ENCODE results near the gene MSRB3.
"Not testable (repeated sequence)": the region's sequence is repeated elsewhere in the genome, so short reads cannot be mapped to it uniquely, and the experiment has no call there.

Gene MSRB3

DNA sequence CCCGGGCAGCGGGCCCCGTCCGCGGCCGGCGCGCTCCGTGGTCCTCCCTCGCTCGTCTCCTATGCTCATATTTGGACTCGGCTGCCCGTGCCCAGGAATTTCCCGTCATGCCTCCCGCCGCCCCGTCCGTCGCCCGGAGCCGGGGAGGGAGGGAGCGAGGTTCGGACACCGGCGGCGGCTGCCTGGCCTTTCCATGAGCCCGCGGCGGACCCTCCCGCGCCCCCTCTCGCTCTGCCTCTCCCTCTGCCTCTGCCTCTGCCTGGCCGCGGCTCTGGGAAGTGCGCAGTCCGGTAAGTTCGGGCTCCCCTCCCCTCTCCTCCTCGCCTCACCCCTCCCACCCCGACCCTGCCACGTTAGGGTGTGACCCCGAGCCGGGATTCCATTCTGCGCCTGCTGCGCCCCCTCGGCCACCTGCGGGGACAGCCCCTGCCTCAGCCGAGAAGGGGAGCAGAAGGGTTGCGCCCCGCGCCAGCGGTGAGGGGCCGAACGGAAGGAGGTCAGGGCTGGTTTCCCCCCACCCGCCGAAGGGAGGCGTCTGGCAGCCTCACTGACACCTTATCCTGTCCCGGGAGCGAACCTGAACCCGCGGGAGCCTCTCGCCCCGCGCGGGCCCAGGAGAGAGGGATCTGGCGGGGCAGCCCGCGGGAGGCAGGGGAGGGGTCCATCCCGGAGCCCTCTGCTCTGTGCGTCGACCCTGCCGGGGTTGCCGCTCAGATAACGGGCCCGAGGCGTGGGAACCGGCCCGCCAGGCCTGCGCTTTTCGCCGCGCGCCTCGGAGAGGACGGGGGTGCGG lies at the start of gene MSRB3:
MSRB3 (plus strand) TSS at position 108 of the 793 bp plus-strand sequence. CDS start 29,897 bp downstream, outside the sequence.
- DNase-seq (ENCODE audit: low read depth in 3 of 3, low spot score in 1 of 3), result peak in 1 of 3 donors; percentile 1

DNA sequence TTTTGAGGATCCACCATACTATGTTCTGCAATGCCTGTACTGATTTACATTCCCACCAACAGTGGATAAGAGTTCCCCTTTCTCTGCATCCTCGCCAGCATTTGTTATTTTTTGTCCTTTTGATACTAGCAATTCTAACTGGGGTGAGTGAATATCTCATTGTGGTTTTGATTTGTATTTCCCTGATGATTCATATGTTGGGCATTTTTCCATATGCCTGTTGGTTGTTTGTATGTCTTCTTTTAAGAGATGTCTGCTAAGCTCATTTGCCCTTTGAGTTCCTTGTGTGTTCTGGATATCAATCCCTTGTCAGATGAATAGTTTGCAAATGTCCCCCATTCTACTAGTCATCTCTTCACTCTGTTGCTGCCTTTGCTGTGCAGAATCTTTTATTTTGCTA lies 49.0 kb upstream of the MSRB3 start:
- no peak for DNase-seq (ENCODE audit: low read depth in 3 of 3, low spot score in 1 of 3)

DNA sequence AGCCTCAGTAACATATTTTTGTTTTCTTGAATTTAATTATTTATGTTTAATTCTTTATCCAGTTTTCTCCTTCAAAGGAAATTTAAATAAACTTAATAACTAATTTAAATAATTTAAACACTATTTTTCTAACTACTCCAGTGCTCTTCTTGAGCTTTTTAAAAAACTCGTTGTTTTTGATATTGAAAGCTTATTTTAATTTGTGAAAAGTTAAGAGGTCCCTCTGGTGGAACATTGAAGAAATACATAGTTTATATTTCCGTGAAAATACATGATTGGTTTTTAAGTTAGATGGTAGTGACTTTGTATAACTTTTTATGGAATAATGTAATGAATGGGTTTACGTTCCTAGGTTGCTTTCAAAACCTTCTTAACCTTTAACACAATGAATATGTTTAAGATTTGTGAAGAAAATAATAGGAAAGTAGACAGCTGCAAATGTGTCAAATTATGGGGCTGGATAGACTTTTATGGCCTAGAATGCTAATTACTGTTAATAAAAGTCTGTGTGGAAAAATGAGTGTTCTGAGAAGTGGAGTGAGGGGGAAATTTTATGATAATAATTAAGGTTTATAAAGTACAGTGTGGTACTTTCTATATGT lies 45.9 kb upstream of the MSRB3 start:
- no peak for DNase-seq (ENCODE audit: low read depth in 3 of 3, low spot score in 1 of 3)

DNA sequence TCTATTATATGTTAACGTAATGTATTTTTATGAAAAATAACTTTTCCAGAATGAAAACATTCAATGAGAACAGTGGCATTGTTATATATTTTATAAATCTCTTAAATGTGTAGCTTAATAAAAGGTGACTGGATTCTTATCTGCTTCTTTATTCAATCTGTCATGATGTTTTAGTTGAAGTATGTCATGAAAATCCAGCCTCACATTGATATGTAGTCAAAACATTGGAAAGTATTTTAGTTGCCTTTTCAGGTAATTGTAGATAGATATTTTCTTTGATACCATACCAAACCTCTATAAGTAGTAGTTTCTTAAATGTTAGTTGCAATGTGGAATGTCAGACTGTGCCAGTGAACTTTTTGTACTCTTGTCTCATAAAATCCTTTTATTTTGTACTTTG lies 41.3 kb upstream of the MSRB3 start:
- DNase-seq (ENCODE audit: low read depth in 3 of 3, low spot score in 1 of 3), result no peak

DNA sequence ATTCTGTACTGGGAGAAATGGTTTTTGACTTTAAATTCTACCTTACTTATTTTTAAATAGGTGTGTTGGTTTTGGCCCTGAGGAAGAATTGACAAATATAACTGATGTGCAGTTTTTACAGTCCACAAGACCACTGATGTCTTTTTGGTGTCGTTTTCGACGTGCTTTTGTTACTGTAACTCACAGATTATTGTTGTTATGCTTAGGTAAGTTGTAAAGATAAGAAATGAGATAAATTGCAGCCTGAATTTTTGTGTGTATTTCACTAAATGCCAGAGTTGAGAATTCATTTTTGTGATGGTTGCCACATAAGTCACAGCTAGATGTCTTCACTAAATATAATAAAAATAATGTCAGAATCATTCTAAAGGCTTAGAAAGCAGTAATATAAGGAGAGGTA lies 39.9 kb upstream of the MSRB3 start:
- DNase-seq (ENCODE audit: low read depth in 3 of 3, low spot score in 1 of 3), result no peak

DNA sequence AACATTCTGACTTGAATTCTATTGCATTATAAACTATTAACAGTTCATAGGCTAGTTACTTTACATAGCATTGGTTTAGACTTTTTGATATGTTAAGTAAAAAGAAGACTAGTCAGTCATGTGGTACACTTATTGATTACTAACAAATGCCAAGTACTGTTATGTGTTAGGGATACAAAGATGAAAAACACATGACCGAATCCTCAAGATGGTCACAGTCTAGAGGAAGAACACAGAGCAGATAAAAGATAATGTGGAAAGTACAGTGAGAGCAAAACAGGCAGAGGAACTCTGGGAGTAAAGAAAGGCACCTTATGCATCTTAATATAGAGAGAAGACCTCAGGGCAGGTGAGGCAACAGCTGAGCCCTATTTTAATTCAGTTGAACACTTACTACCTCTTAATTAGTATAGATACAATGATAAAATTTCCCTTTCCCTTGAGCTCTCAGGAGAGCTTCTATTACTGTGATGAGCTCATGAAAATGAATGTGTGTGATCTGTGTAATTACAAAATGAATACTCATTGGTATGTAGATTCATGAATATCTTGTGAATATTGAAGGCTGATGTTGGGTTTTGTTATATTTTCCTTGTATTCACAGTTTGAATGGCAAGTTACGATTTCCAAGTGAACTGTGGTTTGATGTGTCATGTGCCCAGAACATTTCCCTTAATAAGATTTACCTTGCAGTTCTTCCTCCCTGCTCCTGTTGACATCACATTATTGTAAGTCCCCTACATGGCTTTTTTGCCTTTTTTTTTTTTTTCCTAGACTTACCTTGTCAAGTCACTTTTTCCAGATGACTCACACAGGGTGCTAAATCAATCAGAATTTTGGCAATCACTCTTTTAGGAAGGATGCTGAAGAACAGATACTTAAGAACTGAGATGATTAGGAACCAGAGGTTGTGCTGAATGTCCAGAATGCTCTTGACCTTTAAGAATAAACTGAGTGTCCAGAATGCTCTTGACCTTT lies 29.5 kb upstream of the MSRB3 start:
- DNase-seq (ENCODE audit: low read depth in 3 of 3, low spot score in 1 of 3), result no peak

DNA sequence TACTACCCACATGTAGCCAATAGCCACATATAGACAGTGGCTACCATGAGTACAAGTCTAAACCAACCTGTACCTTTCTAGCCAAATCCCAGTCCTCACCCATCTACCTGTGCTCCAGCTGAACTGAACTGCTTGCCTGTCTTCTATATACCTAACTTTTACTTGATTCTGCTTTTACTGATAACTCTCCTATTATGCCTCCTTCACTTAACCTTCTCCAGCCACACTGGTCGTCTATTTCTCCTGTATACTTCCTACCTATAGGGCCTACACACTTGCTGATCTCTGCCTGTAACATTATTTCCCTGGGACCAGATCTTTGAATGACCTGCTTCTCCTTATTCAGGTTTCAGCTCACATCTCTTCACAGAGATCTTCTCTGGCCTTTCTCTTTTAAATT lies 26.0 kb upstream of the MSRB3 start:
- DNase-seq (ENCODE audit: low read depth in 3 of 3, low spot score in 1 of 3), result no peak

DNA sequence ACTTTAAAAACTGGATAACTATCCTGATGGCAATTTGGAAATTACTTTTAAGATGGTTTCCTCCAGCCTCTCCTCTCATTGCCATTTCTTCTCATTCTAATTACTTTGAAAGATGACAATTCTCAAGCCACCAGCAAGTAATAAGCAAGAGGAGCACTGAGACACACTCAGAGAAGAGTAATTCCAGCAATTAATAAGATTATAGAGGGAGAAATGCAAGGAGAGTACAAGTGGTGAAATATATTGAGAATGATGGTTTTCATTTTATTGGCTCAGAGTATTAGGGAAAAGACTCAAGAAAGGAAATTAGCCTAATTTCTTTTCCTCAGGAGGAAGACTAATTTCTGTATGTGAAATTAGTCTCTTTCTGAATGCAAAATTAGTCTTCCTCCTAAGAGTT lies 20.5 kb upstream of the MSRB3 start:
- no peak for DNase-seq (ENCODE audit: low read depth in 3 of 3, low spot score in 1 of 3)

DNA sequence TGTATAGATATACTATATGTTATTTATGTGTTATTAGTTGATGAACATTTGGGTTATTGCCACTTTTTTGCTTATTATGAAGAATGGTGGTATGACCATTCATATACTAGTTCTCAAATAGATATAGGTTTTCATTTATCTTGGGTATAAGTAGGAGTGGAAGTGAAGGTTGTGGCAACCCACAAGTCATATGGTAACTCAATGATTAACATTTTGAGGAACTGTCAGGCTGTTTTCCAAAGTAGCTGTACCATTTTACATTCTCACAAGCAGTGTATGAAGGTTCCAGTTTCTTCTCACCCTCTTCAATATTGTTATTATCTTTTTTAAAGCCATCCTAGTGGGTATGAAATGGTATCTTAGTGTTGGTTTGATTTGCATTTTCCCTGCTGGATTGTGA lies 19.0 kb upstream of the MSRB3 start:
- no peak for DNase-seq (ENCODE audit: low read depth in 3 of 3, low spot score in 1 of 3)

DNA sequence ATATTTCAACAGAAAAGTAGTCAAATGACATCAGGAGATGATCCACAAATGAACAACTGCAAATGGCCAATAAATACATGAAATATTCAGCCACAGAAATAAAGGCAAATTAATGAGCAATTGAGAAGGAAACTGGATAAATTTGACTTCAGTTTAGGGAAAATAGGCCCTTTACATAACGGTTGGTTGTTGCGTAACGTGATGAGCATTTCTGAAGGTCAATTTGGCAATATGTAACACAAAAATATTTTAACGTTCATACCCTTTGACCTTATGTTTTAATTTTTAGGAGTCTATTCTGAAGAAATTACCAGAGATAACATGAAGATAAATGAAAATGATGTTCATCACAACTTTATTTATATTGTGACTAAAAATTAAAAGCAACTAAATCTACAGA lies 14.7 kb upstream of the MSRB3 start:
- DNase-seq (ENCODE audit: low read depth in 3 of 3, low spot score in 1 of 3), result no peak

DNA sequence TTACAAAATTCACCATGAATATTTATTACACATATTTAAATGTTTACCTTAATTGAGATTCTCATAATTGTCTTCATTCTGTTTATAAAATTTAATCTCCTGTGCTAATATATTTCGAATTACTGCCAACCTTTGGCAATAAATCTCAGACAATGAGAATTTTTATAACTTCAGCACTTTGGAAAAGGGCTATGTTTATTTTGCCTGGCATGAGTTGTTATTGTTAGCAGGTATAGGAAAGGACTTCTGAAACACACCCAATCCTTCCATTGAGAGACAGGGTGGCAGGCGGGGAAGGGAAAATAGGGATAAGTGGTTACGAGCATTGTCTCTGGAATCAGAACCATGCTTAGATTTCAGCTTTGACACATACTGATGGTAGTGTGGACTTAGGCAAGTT lies 12.1 kb upstream of the MSRB3 start:
- DNase-seq (ENCODE audit: low read depth in 3 of 3, low spot score in 1 of 3), result no peak

DNA sequence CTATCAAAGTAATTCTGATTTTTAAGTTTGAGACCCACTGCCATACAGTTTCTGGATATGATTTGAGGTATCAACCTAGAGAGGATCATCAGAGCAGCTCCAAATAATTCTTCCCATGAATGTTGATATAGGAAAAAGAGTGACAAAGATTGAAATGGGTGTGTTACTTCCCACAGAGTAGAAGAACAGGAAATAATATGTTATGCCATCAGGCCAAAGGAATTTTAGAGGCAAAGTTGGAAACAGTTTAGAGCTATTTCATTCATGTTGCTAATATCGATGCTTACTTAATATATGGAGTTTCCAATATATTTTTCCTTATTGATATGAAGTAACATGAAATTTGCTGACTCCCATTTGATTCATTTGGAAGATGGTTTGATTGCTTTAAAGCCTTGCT lies 8.9 kb upstream of the MSRB3 start:
- no peak for DNase-seq (ENCODE audit: low read depth in 3 of 3, low spot score in 1 of 3)

DNA sequence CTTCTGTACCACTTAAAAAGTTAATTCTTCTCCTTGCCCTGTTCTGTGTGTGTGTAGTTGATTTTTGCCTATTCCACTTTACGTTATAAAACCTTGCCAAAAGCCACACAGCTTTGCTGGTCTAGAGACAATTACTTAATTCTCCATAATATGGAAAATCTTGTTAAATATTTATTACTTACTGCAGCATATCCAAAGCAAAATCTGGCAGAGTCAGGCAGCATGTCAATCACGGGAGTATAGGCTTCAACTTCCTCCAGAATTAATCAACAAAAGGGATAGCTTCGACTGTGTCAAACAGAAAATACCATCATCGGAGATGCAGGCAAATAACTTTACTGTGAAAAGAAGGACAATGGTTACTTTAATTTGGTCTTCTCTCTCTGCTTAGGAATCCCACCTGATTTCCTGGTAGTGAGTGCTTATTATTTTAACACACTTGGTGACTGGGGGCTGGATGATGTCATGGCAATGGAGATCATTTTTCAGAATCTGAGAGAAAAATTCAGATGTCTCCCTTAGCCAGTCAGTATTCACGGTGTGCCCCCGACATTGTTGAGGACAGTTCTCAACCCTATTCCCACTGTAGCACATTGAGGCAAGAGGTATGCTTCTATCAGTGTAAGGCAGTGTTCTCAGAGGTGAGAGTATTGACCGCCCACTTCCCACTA lies 3.7 kb upstream of the MSRB3 start:
- no peak for DNase-seq (ENCODE audit: low read depth in 3 of 3, low spot score in 1 of 3)

DNA sequence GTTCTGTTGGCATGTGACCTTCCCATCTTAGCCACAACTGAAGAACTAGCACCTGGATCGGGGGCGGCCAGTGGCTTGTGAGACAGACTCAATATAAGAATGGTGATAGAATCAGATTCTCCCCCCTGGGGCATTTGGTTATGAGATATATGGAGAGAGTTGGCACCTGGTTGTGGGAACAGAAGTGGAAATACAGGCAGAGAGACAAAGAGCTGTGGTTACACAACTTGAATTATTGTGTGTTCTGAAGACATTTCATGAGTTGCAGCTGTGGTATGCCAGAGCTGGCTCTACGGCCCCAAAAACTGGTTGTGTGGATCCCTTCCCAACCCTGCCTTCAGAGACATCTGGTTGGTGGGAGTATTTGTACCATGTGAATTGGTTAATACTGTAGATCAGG lies 2.9 kb upstream of the MSRB3 start:
- DNase-seq (ENCODE audit: low read depth in 3 of 3, low spot score in 1 of 3), result no peak

DNA sequence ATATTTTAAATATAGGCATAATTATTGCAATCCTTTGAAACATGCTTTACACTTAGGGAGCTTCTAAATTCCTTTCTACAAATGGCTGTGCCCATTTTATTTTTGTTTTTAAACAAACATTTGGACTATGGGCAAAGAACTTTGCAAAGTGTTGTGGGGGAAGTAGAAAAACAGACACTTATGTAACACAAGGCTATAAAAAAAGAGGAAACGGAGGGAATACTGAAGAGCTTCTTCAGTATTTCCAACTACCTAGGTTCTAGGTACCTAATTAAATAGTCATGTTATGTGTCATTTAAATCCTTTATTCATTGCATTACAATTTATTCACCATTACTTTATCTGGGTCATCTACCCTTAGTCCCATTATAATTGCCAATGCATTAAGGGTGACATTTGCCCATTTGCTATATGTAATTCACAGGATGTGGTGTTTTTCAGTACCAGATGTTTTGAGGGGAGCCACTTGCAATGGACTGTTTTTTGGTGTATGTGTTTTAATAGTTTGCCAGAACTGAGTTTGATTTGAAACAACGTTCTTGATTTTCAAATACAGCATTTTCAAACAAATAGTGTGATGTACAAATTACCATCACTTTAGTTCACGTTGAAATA lies 1.5 kb upstream of the MSRB3 start:
- no peak for DNase-seq (ENCODE audit: low read depth in 3 of 3, low spot score in 1 of 3)

DNA sequence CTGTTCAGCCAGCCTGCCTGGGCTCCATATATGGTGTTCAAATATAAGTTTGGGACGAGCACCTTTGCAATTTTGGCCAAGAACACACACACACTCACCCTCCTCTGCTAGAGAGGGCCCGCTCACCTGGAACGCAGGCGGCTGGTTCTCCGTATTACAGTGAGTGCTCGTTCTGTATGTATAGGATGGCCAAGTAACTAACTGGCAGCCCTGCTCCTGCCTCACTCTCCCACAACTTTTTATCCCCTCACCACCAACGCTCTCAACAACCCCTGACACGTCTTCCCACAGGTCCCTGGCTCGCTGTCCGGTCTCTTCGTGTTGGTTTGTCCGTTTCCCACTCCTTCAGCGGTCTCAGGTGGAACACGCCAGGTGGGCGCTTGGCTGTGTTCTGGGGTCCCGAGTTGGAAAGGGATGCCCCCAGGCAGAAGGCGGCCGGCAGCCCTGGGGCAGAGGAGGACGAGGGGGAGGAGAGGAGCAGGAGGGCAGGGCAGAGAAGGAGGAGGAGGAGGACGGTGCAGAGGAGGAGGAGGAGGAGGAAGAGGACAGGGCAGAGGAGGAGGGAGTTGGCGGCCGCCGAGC lies 398 bp upstream of the MSRB3 start:
- DNase-seq (ENCODE audit: low read depth in 3 of 3, low spot score in 1 of 3), result no peak

DNA sequence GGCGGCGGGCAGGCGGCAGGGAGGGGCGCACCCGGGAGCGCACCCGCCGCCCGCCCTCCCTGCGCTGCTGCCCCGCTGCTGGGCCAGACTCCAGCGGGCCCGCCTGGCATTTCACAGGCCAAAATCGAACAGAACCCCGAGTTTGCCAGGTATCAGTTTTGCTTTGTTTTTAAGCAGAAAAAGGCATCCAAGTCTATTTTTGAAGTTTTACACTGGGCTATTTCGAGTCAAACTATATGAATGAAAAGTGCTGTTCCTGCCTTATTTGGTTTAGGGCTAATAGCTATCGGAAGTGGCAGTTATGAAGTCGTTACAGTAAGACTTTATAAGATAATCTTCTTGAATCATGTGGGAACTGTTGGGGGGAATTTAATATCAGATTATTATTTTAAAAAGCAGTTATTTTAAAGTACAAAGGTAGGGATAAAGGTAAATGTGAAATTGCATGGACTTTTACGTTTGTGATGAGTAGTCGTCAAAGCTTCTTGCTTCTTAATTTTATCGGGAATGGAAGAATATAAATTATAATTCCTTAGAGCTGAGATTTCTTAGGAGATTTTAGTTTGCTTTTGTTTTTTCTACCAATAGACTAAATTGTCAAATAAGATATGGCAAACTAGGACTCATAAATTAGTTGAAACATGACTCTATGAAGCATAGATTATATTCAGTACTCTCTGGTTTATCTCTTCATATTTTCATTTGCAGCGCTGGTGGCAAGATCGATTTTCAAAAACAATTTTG lies 1.1 kb downstream of the MSRB3 start:
- DNase-seq (ENCODE audit: low read depth in 3 of 3, low spot score in 1 of 3), result no peak

DNA sequence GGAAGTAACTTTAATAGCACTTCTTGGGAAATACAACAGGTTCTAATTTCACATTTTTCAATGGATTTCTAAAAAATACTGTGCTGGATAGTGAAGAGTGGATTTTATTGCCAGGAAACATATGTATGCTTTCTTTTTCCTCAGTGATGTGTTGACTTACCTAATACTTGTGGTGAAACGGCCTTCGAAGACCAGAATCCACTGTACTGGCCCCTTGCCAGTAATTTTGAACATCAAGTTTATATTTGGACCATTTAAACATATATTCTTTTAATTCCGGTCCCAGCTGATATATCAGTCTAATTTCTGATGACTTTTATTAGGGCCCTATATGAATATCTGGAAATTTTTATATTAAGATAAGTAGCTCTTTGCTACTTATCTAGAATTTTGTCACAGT lies 1.8 kb downstream of the MSRB3 start:
- no peak for DNase-seq (ENCODE audit: low read depth in 3 of 3, low spot score in 1 of 3)

DNA sequence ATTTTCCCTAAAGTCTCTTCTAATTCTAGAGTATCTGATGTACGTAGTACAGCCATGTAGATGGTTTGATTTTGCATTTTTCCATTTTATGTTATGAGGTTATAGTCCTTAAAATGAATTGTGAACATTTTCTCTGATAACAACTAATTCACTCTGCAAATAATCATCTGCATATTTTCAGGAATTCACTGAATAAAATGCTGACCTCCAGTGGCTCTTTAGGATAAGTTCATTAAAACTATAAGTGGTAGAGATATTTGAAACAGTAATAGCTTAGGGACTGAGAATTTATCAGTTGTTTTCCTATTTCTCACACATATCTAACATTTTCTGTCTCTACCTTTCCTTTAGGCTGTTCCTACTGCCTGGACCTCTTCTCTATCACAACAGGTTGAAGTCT lies 4.4 kb downstream of the MSRB3 start:
- DNase-seq (ENCODE audit: low read depth in 3 of 3, low spot score in 1 of 3), result no peak

DNA sequence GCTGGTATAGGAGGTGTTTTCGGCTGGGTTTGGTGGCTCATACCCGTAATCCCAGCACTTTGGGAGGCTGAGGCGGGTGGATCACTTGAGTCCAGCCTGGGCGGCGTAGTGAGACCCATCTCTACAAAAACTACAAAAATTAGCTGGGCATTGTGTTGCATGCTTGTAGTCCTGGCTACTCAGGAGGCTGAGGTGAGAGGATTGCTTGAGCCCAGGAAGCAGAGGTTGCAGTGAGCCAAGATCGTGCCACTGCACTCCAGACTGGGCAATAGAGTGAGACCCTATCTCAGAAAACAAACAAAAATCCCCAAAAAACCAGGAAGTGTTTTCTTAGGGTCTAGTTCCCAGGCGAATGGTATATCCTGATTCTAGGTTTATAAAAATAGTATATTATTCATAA lies 7.0 kb downstream of the MSRB3 start:
- DNase-seq (ENCODE audit: low read depth in 3 of 3, low spot score in 1 of 3), result not testable (repeated sequence)

All from stimulated activated CD4-positive, alpha-beta T cell treated with anti-CD3 and anti-CD28 coated beads, TNF-alpha, amount 100 ng/mL, for 1 hour (primary cell).